Caco-2 (cell line): Measurements from ENCODE around the gene RAB1B. TPM values are rescaled to one million over a fixed set of nuclear protein-coding genes. Genes with fewer than 3 reads are reported as not detected.

ENCODE experiments used
- Bru-seq: library from RNA; stranded (reverse); fragments of 400-500 nt; gene quantifications from one replicate; lab custom pipeline; 2021; lab: Mats Ljungman, UMichigan
- BruChase-seq, 2 experiments: library from RNA; stranded (reverse); fragments of 400-500 nt; gene quantifications; one replicate each; lab custom pipeline; 2021; lab: Mats Ljungman, UMichigan
- BruUV-seq: library from RNA; stranded (reverse); fragments of 400-500 nt; replicated peaks from 2 replicates; lab custom pipeline; 2021; lab: Mats Ljungman, UMichigan
- CTCF ChIA-PET: fragments of 300-600 bp; sonication (Branson Sonifier 250); formaldehyde crosslinking; loops from one replicate; lab custom pipeline; 2022; ENCODE audit warnings: antibody characterized with exemption; lab: Charles Lee
- POLR2A ChIA-PET: fragments of 300-600 bp; sonication (Branson Sonifier 250); formaldehyde crosslinking; loops from one replicate; lab custom pipeline; 2022; ENCODE audit warnings: antibody characterized with exemption; lab: Charles Lee
- DNase-seq, 2 experiments: peaks; one replicate each; pipeline versions ENCODE4 v3.0.0 to v3.0.0-alpha.2; 2020 to 2022
- H3K27me3 ChIP-seq: replicated peaks from 2 replicates; pipeline ENCODE4 v1.6.0; 2011; ENCODE audit warnings: low read length; ENCODE audit not compliant: control insufficient read depth, insufficient read depth
- H3K36me3 ChIP-seq: 2 replicates; pipeline ENCODE4 v1.5.1; 2011; ENCODE audit warnings: low read length; ENCODE audit not compliant: control insufficient read depth, insufficient read depth
- H3K4me1 ChIP-seq: fragments of 250-450 bp; sonication (Bioruptor Pico); 2 replicates; pipeline ENCODE4 v1.5.1; 2020; ENCODE audit warnings: mild to moderate bottlenecking
- H3K4me3 ChIP-seq: 2 replicates; pipeline ENCODE4 v1.5.1; 2011; ENCODE audit warnings: low read depth, mild to moderate bottlenecking, control low read depth, low read length
- H3K9me3 ChIP-seq: fragments of 250-450 bp; sonication (Bioruptor Pico); 2 replicates; pipeline ENCODE4 v1.5.1; 2020; ENCODE audit warnings: mild to moderate bottlenecking, moderate library complexity
- H3K27ac Mint-ChIP-seq: one replicate; pipeline ENCODE4 v1.8.0; 2022; ENCODE audit warnings: mixed read lengths; ENCODE audit not compliant: unreplicated experiment
- H3K27me3 Mint-ChIP-seq: one replicate; pipeline ENCODE4 v1.8.0; 2022; ENCODE audit warnings: mixed read lengths; ENCODE audit not compliant: insufficient read depth, unreplicated experiment
- H3K36me3 Mint-ChIP-seq: one replicate; pipeline ENCODE4 v1.8.0; 2022; ENCODE audit warnings: mild to moderate bottlenecking, mixed read lengths; ENCODE audit not compliant: insufficient read depth, unreplicated experiment
- H3K4me1 Mint-ChIP-seq: one replicate; pipeline ENCODE4 v1.8.0; 2022; ENCODE audit warnings: low read depth, mixed read lengths; ENCODE audit not compliant: unreplicated experiment
- H3K4me3 Mint-ChIP-seq: one replicate; pipeline ENCODE4 v1.8.0; 2022; ENCODE audit warnings: mild to moderate bottlenecking, moderate library complexity, mixed read lengths; ENCODE audit not compliant: unreplicated experiment
- H3K9me3 Mint-ChIP-seq: one replicate; pipeline ENCODE4 v1.8.0; 2022; ENCODE audit warnings: mixed read lengths; ENCODE audit not compliant: unreplicated experiment
- CTCF ChIP-seq, 2 experiments: fragments of 200-600 bp in 1 of 2; IDR thresholded peaks; 1 replicate in 1 of 2; 2 replicates in 1 of 2; pipeline versions ENCODE4 v1.5.1 to v1.8.0; 2011 to 2022; ENCODE audit warnings: antibody characterized with exemption in 1 of 2, control low read depth in 1 of 2, inconsistent platforms in 1 of 2, low read depth in 1 of 2, low read length in 1 of 2, mild to moderate bottlenecking in 1 of 2, moderate library complexity in 1 of 2; ENCODE audit not compliant: insufficient read depth in 1 of 2, severe bottlenecking in 1 of 2, unreplicated experiment in 1 of 2
- intact Hi-C: fragments of 100-400 bp; cut with micrococcal nuclease; formaldehyde crosslinking; loops from one replicate; pipeline ENCODE4 v1.10.0; 2022; ENCODE audit not compliant: unreplicated experiment
- long read RNA-seq: library from polyadenylated mRNA; stranded (forward); transcript quantifications from one replicate; pipeline ENCODE4 v2.0.0, GENCODE V29; 2022
- total RNA-seq: library from RNA; stranded (reverse); gene quantifications from 2 replicates; pipeline ENCODE4 v1.2.3, GENCODE V29; 2022

The RAB1B gene
- 128 and 132 TPM in 2 replicates for total RNA-seq
- Bru-seq, nascent RNA: percentile 75 among the genes with signal in this experiment
- percentile 80 among the genes with signal in this experiment for BruChase-seq, experiment 1, labeled RNA remaining after a 2-hour chase
- BruChase-seq, experiment 2, labeled RNA remaining after a 6-hour chase: percentile 93 among the genes with signal in this experiment
- long read RNA-seq, transcript RAB1B-201 (6 exons, 2,007 nt): major isoform, 5 of 53 reads
- long read RNA-seq, partial matches to known transcripts: 1 of 53 reads
- long read RNA-seq, other reads (novel, unspliced or antisense): 47 of 53 reads

- intact Hi-C loops: loop anchor here (1.0 kb wide), 4 partner anchors 9 to 44 kb away; partner anchors contain the start of gene YIF1A
- POLR2A ChIA-PET: interaction anchor here (1.3 kb wide), 1 partner anchor 21 kb away, joined by 7 read pairs; the partner anchor contains the start of gene YIF1A
These were observed at the start of gene RAB1B for GRCh38 chr11:66268244-66268951. TSS of gene RAB1B (plus strand) at chr11:66268639. CDS start at chr11:66268680, 41 bp downstream.

GRCh38 chr11:66218846-66219620 lies 49.4 kb upstream of the RAB1B start:
- Histone ChIP-seq H3K4me1 (peaks cover 9% of the 10 kb centered on the region; the same call in 1 of the 2 replicates), H3K9me3 (no peaks in the 10 kb centered on the region), H3K27me3 (no peaks in the 10 kb centered on the region), H3K4me3 (no peak overlapping the region), H3K36me3 (no peaks in the 10 kb centered on the region; the same call in 1 of the 2 replicates)
- H3K4me1 Mint-ChIP-seq: peaks cover 18% of the 10 kb centered on the region
- DNase-seq: peak in 1 of 2 experiments; percentile 18
- BruUV-seq: no TSS peak
- CTCF ChIA-PET: interaction anchor here (0.7 kb wide), 2 partner anchors 58 to 161 kb away, joined by 6 to 9 read pairs; no protein-coding TSS in a partner anchor
- H3K36me3 Mint-ChIP-seq: peaks cover 46% of the 10 kb centered on the region
- TF ChIP-seq CTCF (IDR thresholded peaks at IDR 0.05; ENCODE audit: insufficient read depth in 1 of 2, low read depth in 1 of 2, low read length in 1 of 2, severe bottlenecking in 1 of 2, unreplicated experiment in 1 of 2): no peak
- intact Hi-C loops: no loop called here
- POLR2A ChIA-PET: no interaction called here
- H3K4me3 Mint-ChIP-seq: no peak overlapping the region
- H3K9me3 Mint-ChIP-seq: no peaks in the 10 kb centered on the region
- H3K27ac Mint-ChIP-seq: no peak overlapping the region
- no peaks in the 10 kb centered on the region for H3K27me3 Mint-ChIP-seq

More at GRCh38 chr11:66268244-66268951, at the start of gene RAB1B:
- Mint-ChIP-seq H3K27me3 (no peaks in the 10 kb centered on the region), H3K4me3 (peak within 1 kb of the TSS; percentile 92), H3K36me3 (peaks cover 55% of the 10 kb centered on the region), H3K4me1 (peaks cover 8% of the 10 kb centered on the region), H3K27ac (peak within 1 kb of the TSS; percentile 87), H3K9me3 (no peaks in the 10 kb centered on the region)
- no peak for TF ChIP-seq CTCF (IDR thresholded peaks at IDR 0.05; ENCODE audit: insufficient read depth in 1 of 2, low read depth in 1 of 2, low read length in 1 of 2, severe bottlenecking in 1 of 2, unreplicated experiment in 1 of 2)
- BruUV-seq: no TSS peak
- peak; percentile 100 for DNase-seq
- Histone ChIP-seq H3K9me3 (no peaks in the 10 kb centered on the region), H3K4me1 (no peaks in the 10 kb centered on the region), H3K4me3 (peak within 1 kb of the TSS; percentile 78), H3K27me3 (no peaks in the 10 kb centered on the region), H3K36me3 (peaks cover 1% of the 10 kb centered on the region; the same call in 1 of the 2 replicates)
- CTCF ChIA-PET: interaction anchor here (0.5 to 2.1 kb wide), 8 partner anchors 16 to 845 kb away, joined by 3 to 9 read pairs (median 4); partner anchors contain the start of genes RIN1 and YIF1A
